Measurements from ENCODE around the gene OR6J1.

DNA sequence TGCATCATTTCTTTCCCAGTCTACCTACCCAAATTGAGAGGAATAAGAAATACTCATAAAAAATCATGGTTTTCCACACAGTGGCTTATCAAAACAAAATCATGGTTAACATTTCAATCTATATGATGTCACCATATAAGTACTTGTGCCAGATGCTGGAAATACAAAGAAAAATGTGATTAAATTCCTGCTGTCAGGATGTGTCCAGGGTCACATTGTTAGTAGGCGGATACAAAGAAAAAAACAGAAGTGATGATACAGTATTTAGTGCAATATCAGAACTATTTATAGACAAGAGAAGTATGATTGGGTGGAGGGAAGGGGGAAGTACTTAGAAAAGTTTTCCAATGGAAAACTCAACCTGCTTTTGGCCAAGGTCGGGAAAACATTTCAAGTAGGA is 47.0 kb upstream of the OR6J1 start:
- TF ChIP-seq, protein P1, sequence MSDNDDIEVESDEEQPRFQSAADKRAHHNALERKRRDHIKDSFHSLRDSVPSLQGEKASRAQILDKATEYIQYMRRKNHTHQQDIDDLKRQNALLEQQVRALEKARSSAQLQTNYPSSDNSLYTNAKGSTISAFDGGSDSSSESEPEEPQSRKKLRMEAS (IDR thresholded peaks at IDR 0.05): no peak
- no peak for TF ChIP-seq ZNF644 (CRISPR knock-in tag; IDR thresholded peaks at IDR 0.05; ENCODE audit: low read depth)
- TF ChIP-seq KAT2B (IDR thresholded peaks at IDR 0.05; ENCODE audit: borderline replicate concordance, low read depth, low read length): no peak
- TF ChIP-seq, protein P2, sequence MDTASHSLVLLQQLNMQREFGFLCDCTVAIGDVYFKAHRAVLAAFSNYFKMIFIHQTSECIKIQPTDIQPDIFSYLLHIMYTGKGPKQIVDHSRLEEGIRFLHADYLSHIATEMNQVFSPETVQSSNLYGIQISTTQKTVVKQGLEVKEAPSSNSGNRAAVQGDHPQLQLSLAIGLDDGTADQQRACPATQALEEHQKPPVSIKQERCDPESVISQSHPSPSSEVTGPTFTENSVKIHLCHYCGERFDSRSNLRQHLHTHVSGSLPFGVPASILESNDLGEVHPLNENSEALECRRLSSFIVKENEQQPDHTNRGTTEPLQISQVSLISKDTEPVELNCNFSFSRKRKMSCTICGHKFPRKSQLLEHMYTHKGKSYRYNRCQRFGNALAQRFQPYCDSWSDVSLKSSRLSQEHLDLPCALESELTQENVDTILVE (CRISPR knock-in tag; IDR thresholded peaks at IDR 0.05): no peak
- TF ChIP-seq FOXJ3 (CRISPR knock-in tag; IDR thresholded peaks at IDR 0.05; ENCODE audit: borderline replicate concordance): no peak
- TF ChIP-seq RAD21 (CRISPR knock-in tag; IDR thresholded peaks at IDR 0.05): no peak
- TF ChIP-seq NR2C2 (CRISPR knock-in tag; IDR thresholded peaks at IDR 0.05; ENCODE audit: borderline replicate concordance): no peak
- TF ChIP-seq, protein P3, sequence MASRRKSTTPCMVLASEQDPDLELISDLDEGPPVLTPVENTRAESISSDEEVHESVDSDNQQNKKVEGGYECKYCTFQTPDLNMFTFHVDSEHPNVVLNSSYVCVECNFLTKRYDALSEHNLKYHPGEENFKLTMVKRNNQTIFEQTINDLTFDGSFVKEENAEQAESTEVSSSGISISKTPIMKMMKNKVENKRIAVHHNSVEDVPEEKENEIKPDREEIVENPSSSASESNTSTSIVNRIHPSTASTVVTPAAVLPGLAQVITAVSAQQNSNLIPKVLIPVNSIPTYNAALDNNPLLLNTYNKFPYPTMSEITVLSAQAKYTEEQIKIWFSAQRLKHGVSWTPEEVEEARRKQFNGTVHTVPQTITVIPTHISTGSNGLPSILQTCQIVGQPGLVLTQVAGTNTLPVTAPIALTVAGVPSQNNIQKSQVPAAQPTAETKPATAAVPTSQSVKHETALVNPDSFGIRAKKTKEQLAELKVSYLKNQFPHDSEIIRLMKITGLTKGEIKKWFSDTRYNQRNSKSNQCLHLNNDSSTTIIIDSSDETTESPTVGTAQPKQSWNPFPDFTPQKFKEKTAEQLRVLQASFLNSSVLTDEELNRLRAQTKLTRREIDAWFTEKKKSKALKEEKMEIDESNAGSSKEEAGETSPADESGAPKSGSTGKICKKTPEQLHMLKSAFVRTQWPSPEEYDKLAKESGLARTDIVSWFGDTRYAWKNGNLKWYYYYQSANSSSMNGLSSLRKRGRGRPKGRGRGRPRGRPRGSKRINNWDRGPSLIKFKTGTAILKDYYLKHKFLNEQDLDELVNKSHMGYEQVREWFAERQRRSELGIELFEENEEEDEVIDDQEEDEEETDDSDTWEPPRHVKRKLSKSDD (CRISPR knock-in tag; IDR thresholded peaks at IDR 0.05; ENCODE audit: low read depth): no peak
- TF ChIP-seq IRF2 (CRISPR knock-in tag; IDR thresholded peaks at IDR 0.05): no peak
- TF ChIP-seq POLR2A (IDR thresholded peaks at IDR 0.05; ENCODE audit: insufficient read depth in 1 of 2, low read depth in 2 of 2, low read length in 2 of 2): no peak
- TF ChIP-seq TBL1XR1 (IDR thresholded peaks at IDR 0.05; ENCODE audit: borderline replicate concordance, low read length, partially characterized antibody): no peak
- TF ChIP-seq, protein P4, sequence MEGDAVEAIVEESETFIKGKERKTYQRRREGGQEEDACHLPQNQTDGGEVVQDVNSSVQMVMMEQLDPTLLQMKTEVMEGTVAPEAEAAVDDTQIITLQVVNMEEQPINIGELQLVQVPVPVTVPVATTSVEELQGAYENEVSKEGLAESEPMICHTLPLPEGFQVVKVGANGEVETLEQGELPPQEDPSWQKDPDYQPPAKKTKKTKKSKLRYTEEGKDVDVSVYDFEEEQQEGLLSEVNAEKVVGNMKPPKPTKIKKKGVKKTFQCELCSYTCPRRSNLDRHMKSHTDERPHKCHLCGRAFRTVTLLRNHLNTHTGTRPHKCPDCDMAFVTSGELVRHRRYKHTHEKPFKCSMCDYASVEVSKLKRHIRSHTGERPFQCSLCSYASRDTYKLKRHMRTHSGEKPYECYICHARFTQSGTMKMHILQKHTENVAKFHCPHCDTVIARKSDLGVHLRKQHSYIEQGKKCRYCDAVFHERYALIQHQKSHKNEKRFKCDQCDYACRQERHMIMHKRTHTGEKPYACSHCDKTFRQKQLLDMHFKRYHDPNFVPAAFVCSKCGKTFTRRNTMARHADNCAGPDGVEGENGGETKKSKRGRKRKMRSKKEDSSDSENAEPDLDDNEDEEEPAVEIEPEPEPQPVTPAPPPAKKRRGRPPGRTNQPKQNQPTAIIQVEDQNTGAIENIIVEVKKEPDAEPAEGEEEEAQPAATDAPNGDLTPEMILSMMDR (CRISPR knock-in tag; IDR thresholded peaks at IDR 0.05): no peak
- TF ChIP-seq ZNF3 (CRISPR knock-in tag; IDR thresholded peaks at IDR 0.05): no peak
